A673 (cell line): Measurements from ENCODE around the gene YBX2. TPM values are rescaled to one million over a fixed set of nuclear protein-coding genes. Genes with fewer than 3 reads are reported as not detected.
A peak's percentile ranks its signal among the peaks of the same experiment; 100 is the strongest.

Source experiments
- BruUV-seq: library from RNA; stranded (reverse); fragments of 400-500 nt; replicated peaks from 2 replicates; lab custom pipeline; 2021; lab: Mats Ljungman, UMichigan
- CTCF ChIA-PET: fragments of 300-600 bp; sonication (Branson Sonifier 250); formaldehyde crosslinking; loops from one replicate; lab custom pipeline; 2022; ENCODE audit warnings: antibody characterized with exemption; lab: Charles Lee
- POLR2A ChIA-PET: fragments of 300-600 bp; sonication (Branson Sonifier 250); formaldehyde crosslinking; loops from one replicate; lab custom pipeline; 2022; ENCODE audit warnings: antibody characterized with exemption; ENCODE audit not compliant: low non-redundant PET; lab: Charles Lee
- DNase-seq: peaks from one replicate; pipeline ENCODE4 v3.0.0-alpha.2; 2015; ENCODE audit warnings: low spot score
- H3K27ac ChIP-seq: fragments of 200-600 bp; sonication (generic); 2 replicates; pipeline ENCODE4 v1.5.1; 2016; ENCODE audit warnings: mixed run types, low read depth, mild to moderate bottlenecking, mixed read lengths, antibody characterized with exemption, low read length; ENCODE audit not compliant: poor library complexity, severe bottlenecking
- H3K27me3 ChIP-seq: fragments of 200-600 bp; sonication (generic); replicated peaks from 2 replicates; pipeline ENCODE4 v1.6.1; 2017; ENCODE audit warnings: mixed run types, low read depth, mild to moderate bottlenecking, mixed read lengths, antibody characterized with exemption, low read length; ENCODE audit not compliant: insufficient read depth, poor library complexity
- H3K36me3 ChIP-seq: fragments of 200-600 bp; sonication (generic); 2 replicates; pipeline ENCODE4 v1.6.1; 2016; ENCODE audit warnings: mixed run types, mild to moderate bottlenecking, mixed read lengths, antibody characterized with exemption, low read length; ENCODE audit not compliant: insufficient read depth, poor library complexity, severe bottlenecking
- H3K4me1 ChIP-seq: fragments of 200-600 bp; sonication (generic); 2 replicates; pipeline ENCODE4 v1.6.1; 2017; ENCODE audit warnings: mixed run types, mild to moderate bottlenecking, mixed read lengths, antibody characterized with exemption, low read length; ENCODE audit not compliant: insufficient read depth, poor library complexity, severe bottlenecking
- H3K4me3 ChIP-seq: fragments of 200-600 bp; sonication (generic); 2 replicates; pipeline ENCODE4 v1.5.1; 2016; ENCODE audit warnings: low read depth, mixed run types, mild to moderate bottlenecking, mixed read lengths, low read length; ENCODE audit not compliant: poor library complexity, severe bottlenecking
- H3K9me3 ChIP-seq: fragments of 200-600 bp; sonication (generic); 2 replicates; pipeline ENCODE4 v1.6.1; 2016; ENCODE audit warnings: mixed run types, low read depth, mild to moderate bottlenecking, mixed read lengths, antibody characterized with exemption, low read length; ENCODE audit not compliant: poor library complexity, severe bottlenecking
- EZH2 ChIP-seq: fragments of 200-600 bp; sonication (generic); IDR thresholded peaks from 2 replicates; pipeline ENCODE4 v1.6.1; 2017; ENCODE audit warnings: borderline replicate concordance, low read depth, mild to moderate bottlenecking, mixed read lengths, antibody characterized with exemption, low read length; ENCODE audit not compliant: poor library complexity, severe bottlenecking
- intact Hi-C: fragments of 100-400 bp; cut with micrococcal nuclease; formaldehyde crosslinking; loops from one replicate; pipeline ENCODE4 v1.10.0; 2022; ENCODE audit not compliant: unreplicated experiment
- total RNA-seq: library from RNA; stranded (reverse); gene quantifications from 2 replicates; pipeline ENCODE4 v1.2.3, GENCODE V29; 2021
- TF ChIP-seq, protein P1 (sequence below): fragments of 300-800, 200-600 bp; sonication (generic); conservative IDR thresholded peaks from 2 replicates; pipeline ENCODE4 v1.5.1; 2017; ENCODE audit warnings: low read depth, mild to moderate bottlenecking, antibody characterized with exemption, low read length, moderate library complexity, mixed read lengths

YBX2 gene
- total RNA-seq, 1 experiment from 2014 or later, result 0.77 TPM

DNA sequence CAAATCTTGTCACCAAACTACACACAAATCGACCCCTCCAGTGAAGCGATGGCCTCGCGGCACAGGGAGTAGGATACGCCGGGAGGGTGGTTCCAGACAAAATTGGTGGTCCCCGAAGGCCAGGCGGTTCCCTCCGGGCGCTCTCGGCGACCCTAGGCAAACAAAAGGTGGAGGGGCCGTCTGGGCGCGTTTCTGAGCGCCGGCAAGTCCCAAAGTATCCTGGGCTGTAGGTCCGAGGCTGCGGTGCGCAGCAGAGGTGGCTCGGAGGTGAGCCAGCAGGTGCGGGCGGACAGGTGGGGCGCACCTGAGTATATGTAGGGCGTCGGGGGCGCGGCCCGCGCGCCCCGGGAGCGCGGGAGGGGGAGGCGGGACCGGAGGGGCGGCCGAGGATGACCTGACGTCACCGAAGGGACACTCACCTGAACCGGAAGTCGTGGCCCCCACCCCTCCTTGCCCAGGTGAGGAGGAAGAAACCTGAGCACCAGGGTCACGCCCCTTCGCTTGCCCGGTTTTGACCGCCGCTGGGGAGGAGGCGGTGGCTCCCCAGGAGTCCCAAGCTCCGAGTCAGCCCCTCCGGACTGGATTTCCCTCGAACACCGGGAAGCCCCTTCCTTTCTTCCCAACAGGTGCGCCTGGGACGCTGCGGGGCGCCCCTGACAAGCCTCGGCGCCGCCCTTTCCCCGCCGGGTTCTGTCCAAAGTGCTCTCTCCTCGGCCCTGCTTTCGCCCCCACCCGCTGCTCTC lies 32.1 kb downstream of the YBX2 start, which contains the start of gene CLDN7:
Gene CLDN7, minus strand, starts transcription at position 287 of the 743 bp plus-strand sequence. CDS start 435 bp downstream, outside the sequence.
- POLR2A ChIA-PET, result no interaction called here
- no TSS peak for BruUV-seq
- intact Hi-C loops, result no loop called here
- DNase-seq, result no peak
- Histone ChIP-seq H3K27me3 (no peaks in the 10 kb centered on the region), H3K4me1 (peaks cover 16% of the 10 kb centered on the region), H3K9me3 (no peaks in the 10 kb centered on the region), H3K4me3 (peak within 1 kb of the TSS; percentile 17), H3K36me3 (peaks cover 9% of the 10 kb centered on the region), H3K27ac (no peak within 1 kb of the TSS)
- TF ChIP-seq EZH2, result no peak
- TF ChIP-seq, protein P1, sequence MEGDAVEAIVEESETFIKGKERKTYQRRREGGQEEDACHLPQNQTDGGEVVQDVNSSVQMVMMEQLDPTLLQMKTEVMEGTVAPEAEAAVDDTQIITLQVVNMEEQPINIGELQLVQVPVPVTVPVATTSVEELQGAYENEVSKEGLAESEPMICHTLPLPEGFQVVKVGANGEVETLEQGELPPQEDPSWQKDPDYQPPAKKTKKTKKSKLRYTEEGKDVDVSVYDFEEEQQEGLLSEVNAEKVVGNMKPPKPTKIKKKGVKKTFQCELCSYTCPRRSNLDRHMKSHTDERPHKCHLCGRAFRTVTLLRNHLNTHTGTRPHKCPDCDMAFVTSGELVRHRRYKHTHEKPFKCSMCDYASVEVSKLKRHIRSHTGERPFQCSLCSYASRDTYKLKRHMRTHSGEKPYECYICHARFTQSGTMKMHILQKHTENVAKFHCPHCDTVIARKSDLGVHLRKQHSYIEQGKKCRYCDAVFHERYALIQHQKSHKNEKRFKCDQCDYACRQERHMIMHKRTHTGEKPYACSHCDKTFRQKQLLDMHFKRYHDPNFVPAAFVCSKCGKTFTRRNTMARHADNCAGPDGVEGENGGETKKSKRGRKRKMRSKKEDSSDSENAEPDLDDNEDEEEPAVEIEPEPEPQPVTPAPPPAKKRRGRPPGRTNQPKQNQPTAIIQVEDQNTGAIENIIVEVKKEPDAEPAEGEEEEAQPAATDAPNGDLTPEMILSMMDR, result no peak
- CTCF ChIA-PET, result no interaction called here

DNA sequence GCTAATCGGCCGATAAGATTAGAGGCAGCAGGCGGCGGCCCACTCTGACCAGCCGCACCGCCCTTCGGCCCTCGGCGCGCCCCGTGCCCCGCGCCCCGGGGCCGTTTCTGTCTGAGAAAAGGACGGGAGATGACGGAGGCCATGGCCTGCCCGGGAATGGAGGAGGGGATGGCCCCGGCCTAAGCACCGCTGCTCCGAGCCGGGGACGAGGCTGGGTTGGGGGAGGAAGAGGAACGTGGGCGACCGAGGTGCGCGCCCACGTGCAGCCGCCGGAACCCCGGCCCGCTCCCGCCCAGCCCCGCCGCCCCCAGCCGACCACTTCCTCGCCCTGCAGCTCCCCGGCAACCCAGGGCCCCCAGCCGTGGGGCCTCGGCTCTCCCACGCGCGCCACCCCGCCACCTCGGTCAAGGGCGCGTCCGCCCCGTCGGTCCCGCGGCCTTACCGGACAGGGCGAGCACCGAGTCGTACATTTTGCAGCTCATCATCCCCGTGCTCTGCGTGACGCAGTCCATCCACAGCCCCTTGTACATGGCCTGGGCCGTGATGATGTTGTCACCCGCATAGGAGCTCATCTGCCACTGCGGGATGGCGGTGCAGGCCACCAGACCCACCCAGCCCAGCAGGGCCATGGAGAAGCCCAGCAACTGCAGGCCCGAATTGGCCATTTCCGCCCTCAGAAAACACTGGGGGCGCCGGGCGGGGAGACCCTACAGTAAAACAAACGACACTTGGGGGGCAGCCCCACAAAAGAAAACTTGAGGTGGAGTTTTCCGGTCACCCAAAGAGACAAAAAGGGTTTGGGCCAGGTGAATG lies 32.9 kb downstream of the YBX2 start:
- intact Hi-C loops, result no loop called here
- CTCF ChIA-PET, result no interaction called here

GRCh38 chr17:7260651-7261378 lies 33.6 kb downstream of the YBX2 start:
- CTCF ChIA-PET, result no interaction called here
- no TSS peak for BruUV-seq
- no peak for DNase-seq
- Histone ChIP-seq H3K4me1 (peaks cover 16% of the 10 kb centered on the region), H3K36me3 (peaks cover 9% of the 10 kb centered on the region), H3K27ac (no peak overlapping the region), H3K9me3 (no peaks in the 10 kb centered on the region), H3K27me3 (no peaks in the 10 kb centered on the region), H3K4me3 (no peak overlapping the region)
- intact Hi-C loops, result no loop called here
- TF ChIP-seq, protein P1, result no peak
- no peak for TF ChIP-seq EZH2
- POLR2A ChIA-PET, result no interaction called here

More for the DNA sequence above, 32.9 kb downstream of the YBX2 start:
- Histone ChIP-seq H3K9me3 (no peaks in the 10 kb centered on the region), H3K27ac (no peak overlapping the region), H3K4me1 (peaks cover 16% of the 10 kb centered on the region), H3K4me3 (no peak overlapping the region), H3K36me3 (peaks cover 9% of the 10 kb centered on the region), H3K27me3 (no peaks in the 10 kb centered on the region)
- POLR2A ChIA-PET, result no interaction called here
- DNase-seq, result no peak
- BruUV-seq, result no TSS peak
- TF ChIP-seq, protein P1, result no peak
- no peak for TF ChIP-seq EZH2
